Stimulated activated CD8-positive, alpha-beta memory T cell treated with anti-CD3 and anti-CD28 coated beads, Interleukin-15, amount 100 ng/mL, for 1 hour (primary cell): ENCODE results near the gene PKLR.
"Not testable (repeated sequence)": the region's sequence is repeated elsewhere in the genome, so short reads cannot be mapped to it uniquely, and the experiment has no call there.

Source experiments
- DNase-seq: peaks from one replicate; pipeline ENCODE4 v3.0.0-alpha.2; 2020; ENCODE audit warnings: low read depth

PKLR gene

DNA sequence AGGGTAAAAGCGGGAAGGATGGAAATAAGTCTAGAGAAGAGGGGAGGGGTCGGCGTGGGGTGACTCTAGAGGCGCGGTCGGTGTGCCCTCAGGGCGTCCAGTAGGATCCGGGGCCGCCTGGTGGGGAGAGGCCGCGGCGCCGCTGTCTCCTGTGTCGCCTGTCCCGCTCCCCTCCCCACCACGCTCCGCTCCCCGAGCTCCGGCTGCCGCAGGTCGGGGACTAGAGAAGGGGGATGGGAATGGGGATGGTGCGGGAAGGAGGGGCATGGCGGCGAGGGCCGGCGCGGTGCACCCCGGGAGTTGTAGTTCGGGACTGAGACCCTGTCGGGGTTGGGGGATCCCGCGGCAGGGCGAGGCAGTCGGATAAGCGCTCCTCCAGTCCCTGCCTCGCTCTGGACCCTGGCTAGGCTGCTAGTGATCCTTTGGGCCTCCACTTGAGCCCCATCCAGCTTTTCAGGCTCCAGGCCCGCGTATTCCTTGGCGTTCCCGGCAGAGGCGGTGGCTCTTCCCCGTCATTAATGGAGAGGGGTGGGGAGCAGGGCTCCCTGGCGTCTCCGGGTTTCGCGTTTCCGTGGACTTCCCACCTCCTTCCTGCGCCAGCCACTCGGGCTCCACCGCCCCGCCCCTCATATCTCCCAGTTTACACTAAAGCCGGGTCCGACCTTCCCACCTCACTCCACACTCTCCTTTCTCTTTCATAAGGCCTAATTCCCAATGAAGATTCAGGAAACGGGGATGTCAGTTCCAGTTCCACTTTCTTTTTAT lies 45.8 kb downstream of the PKLR start, which contains the start of gene ENTREP3:
Gene ENTREP3 (minus strand): TSS at position 241 of the 765 bp plus-strand sequence. CDS start 606 bp downstream, outside the sequence.
- DNase-seq, result peak; percentile 54

- no peak for DNase-seq
Observed at GRCh38 chr1:155254714-155255242, 46.5 kb downstream of the PKLR start.

DNA sequence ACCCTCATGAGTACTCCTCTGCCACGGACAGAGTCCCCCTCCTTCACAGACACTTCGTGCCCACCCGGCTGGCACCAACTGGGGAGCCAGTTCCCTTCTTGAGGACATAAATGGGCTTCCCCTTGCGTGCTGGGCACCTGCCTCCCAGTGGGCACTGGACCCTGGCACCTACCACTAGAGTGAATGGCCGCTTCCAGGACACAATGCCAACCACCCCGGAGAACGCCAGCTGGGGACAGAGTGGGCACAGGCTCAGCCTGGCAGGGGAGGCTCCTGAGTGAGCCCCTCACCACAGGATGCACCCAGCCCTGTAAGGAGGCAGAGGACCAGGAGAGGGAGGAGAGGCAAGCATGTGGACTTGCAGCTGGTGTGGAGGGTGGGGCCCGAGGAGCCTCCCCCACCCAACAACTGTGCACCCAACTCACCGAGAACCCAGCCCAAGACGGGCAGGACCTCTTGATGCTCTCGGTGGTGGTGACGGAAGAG lies 47.0 kb downstream of the PKLR start:
- DNase-seq, result no peak

DNA sequence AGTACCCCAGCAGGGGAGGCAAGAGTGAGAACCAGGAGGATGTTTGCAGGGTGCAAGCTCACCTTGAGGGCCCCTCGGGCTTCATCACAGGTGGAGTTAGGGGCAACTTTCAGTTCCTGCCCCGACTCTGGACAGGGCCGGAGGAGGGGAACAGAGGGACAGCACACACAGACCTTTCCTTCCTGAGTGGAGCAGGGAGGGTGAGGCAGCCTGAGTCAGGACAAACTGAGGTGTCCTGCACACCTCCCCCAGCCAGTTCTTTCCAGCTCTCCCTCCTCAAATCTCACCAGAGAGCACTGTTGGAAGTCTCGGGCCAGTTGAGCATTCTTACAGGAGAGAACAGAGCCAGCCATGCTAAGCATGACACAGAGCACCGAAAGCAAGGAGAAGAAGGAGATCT lies 47.4 kb downstream of the PKLR start:
- DNase-seq, result no peak

- no peak for DNase-seq
Observed at GRCh38 chr1:155253208-155253607, 48.0 kb downstream of the PKLR start.

- DNase-seq, result no peak
Observed at GRCh38 chr1:155251566-155251965, 49.7 kb downstream of the PKLR start.

GRCh38 chr1:155250633-155251449 lies 50.4 kb downstream of the PKLR start:
- DNase-seq, result peak; percentile 96

GRCh38 chr1:155250246-155250632 lies 51.0 kb downstream of the PKLR start:
- DNase-seq, result no peak

GRCh38 chr1:155247667-155248553 lies 53.3 kb downstream of the PKLR start:
- no peak for DNase-seq

DNA sequence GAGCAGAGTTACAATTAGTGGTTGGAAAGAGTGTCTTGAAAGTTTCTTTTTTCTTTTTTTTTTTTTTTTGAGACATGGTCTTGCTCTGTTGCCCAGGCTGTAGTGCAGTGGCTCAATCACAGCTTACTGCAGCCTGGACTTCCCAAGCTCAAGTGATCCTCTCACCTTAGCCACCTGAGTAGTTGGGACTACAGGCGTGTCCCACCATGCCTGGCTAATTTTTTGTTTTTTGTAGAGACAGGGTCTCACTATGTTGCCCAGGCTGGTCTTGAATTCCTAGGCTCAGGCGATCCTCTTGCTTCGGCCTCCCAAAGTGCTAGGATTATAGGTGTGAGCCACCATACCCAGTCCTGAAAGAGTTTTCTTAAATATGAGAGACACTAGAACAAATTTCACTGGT lies 54.4 kb downstream of the PKLR start:
- DNase-seq, result not testable (repeated sequence)

- DNase-seq, result no peak
Observed at GRCh38 chr1:155245163-155245524, 56.1 kb downstream of the PKLR start.

GRCh38 chr1:155244368-155245162 lies 56.7 kb downstream of the PKLR start:
- peak; percentile 83 for DNase-seq

DNA sequence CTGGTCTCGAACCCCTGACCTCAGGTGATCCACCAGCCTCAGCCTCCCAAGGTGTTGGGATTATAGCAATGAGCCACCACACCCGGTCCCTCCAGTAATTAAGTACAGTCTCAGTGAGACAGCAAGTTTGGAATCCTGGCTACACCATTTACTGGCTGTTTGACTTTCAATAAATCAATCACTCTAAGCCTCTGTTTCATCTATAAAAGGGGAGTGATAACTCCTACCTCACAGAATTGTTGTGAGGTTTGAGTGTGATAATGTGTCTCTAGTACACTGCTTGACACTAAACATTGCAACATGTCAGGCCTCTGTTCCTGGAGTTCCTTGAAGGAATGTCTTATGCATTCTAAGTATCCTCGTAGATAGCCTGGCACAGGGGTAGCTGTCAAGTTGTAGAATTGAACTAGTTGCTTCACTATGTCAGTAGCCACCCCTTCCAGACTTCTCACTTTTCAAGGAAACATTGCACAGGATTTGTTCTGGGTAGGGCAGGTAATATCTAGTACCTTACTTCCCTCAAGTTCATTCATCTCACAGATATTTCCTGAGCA lies 58.4 kb downstream of the PKLR start:
- no peak for DNase-seq

DNA sequence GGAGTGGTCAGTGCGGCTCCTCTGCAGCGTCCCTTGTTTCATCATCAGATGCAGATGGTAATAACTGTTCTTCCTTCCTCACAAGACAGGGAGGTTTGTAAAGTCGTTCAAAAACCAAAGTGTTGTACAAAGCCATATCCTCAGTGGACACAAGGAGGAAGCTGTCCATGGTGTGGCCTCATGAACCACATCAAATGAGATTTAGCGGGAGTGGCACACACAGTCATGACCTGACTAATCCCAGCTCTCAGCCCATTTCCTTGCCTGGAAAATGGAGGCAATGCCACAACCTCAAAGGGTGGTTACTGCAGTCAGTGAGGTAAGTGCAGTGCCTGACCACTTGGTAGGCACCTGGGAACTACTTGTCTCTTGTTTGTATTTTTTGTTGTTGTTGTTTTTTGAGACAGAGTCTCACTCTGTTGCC lies 59.4 kb downstream of the PKLR start:
- DNase-seq, result no peak

- DNase-seq, result peak; percentile 41
Observed at GRCh38 chr1:155241069-155241679, 60.1 kb downstream of the PKLR start.
